ENCODE data around the gene TAF3.
A peak's percentile ranks its signal among the peaks of the same experiment; 100 is the strongest.

Gene TAF3

DNA sequence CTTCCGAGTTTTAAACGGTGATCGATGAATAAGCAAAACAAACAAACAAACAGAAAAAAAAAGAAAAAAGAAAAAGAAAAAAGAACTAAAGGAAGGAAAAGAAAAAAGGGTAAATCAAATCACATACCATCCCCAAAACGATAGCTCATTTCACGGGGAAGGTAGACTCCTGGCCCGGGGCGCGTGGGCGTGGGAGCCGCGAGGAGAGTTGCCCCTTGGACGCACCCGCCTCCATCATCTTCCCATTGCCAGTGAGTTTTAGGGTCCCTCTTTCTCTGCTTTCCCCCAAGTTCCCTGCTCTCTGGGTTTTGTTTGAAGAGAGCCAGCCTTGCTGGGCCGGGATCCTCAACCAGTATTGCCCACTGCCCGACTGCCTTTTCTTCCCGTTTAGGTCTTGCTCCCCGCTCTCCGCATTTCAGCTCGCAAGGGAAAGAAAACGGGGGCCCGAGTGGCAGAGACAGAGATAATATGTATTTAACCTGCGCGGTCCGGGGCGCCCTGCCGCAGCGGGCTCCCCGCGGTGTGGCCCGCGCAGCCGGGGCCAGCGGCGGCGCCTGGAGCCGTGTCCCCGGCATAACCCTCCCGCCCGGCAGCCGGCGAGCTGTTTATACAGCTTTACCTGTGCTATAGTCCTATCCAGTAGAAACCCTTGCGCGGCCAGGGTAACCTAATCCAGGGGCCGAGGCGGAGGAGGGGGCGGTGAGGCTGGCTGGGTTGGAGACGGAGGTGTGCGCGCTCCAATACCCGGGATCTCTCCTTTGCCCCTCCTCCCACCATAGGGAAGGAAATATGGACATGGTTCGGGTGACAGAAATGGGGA lies 230.9 kb downstream of the TAF3 start:
- no peak for DNase-seq

DNA sequence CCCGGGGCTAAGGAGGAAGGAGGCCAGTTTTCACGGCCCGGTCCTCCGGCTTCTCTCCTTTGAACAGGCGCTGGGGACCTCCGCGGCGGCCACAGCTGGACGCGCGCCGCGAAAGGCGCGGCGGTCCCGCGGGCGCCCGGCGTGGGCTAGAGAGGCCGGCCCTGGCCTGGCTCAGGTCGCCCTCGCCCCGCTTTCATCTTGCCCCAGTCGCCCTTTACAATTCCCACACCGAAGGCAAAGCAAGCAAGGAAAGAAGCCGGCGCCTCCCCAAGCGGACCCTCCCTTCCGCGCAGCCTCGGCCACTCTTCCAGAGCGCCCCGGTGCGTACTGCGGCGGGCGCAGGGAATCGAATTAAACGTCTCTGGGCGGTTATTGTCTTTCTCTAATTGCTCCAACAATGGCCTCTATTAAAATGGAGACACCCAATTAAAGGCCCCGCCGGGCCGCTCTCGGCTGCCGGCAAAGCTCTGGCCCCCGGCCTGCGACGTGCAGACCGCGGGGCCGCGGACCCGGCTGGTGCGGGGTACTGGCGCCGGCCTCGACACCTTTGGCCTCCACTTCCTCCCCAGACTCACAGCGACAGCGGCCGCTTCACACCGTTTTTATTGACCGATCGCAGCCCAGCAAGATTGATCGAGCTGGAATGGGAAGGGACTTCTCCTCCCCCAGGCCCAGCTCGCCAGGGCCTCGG lies 231.7 kb downstream of the TAF3 start:
- DNase-seq, result no peak

DNA sequence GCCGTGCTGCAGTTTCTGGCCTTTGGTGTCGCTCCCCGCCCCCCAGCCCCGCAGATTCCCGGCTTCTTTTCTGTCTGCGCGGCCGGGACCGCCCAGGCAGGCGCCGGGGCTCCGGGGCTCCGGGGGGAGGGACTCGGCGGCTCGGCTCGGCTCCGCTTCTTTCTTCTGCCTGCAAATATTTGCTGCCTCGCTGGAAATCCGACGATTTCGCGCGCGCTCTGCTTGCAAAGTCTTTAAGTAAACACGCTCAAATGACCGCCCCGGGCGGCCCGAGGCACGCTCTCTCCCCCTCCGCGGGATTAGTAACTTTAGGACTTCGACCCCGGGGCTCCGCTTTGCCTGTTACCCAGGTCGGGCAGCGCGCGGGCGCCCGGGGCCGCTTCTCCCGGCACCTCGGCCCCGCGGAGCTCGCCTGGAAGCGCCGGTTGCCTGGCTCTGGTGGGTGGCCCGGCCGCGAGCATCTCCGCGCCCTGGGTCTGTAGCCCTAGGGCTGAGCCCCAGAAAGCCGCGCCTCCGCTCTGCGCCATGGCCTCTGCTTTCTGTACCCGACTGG lies 232.3 kb downstream of the TAF3 start:
- DNase-seq, result no peak

DNA sequence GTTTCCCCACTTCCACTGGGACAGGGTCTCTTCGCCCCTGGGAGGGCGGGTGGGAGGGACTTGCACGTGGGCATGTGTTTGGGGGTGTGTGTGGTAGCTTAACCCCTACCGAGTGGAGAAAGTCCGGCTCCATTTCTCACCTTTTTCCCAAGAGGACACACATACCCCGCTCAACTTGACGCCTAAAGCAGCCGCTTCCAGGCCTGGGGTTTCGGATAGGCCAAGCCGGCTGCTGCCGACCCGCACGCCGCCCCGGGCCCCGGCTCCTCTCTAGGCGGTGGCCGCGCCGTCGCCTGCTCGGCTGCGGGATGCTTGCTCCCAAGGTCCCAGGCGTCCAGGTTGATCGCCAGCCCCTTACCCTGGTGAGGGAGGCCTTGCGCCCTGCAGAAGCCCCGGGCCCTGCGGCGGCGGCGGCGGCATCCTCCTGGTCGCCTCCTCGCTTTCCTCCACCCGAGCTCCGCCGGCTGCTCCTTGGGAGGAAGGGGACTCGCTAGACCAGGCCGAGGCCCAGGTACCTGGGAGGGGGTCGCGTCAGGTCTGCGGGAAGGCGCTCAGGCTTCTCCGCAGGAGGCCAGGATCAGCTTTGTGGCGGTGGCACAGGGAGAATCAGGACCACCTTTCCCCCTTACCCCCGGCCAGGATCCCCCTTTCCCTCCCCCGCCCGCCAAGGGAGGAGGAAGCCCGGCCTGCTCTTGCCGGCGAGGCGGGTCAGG lies 233.0 kb downstream of the TAF3 start:
- no peak for DNase-seq

DNA sequence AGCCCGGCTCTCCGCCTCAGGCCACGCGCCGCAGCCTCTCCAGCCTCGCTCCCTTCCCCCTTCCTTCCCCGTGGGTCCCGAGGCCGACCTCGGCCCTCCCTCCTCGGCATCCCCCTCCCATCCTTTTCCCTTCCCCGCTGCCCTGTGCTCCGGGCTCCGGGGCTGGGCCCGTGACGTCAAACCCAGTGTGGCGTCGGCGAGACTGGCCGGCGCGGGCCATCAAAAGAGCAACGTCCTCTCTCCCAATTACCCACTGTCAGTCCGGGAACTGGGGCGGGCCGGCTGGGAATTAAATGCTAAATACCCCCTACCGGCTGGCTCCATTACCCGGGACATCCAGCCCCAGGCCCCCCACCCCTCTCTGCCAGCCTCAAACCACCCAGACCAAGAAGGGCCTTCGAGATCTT lies 233.5 kb downstream of the TAF3 start:
- DNase-seq, result no peak

DNA sequence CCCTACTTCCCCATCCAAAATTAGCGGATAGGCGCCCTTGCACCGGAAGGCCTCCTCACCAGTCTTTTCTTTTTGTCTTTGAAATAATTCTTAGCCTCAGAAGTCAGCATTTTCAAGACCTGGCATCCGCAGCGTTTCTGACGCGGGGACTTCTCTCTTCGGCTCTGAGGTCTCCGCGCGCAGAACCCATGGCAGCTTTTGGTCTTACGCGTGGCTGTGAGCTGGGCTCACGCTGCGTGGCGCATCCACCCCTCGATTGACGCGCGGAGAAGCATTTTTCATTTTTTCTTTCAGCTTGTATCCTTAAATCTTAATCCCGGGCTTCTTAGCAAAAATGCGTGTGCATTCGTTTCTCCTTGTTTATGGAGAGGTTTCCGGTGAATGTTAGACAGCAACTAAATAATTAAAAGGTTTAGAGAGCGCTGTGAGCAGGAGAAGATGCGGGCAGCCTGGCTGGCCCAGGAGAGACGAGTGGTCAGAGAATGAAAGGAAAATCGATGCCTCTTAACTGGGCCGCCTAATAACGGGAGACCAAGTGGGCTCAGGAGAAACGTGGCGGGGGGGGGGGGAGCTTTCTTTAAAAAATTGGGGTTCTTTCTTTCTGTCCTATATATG lies 234.1 kb downstream of the TAF3 start:
- no peak for DNase-seq

DNA sequence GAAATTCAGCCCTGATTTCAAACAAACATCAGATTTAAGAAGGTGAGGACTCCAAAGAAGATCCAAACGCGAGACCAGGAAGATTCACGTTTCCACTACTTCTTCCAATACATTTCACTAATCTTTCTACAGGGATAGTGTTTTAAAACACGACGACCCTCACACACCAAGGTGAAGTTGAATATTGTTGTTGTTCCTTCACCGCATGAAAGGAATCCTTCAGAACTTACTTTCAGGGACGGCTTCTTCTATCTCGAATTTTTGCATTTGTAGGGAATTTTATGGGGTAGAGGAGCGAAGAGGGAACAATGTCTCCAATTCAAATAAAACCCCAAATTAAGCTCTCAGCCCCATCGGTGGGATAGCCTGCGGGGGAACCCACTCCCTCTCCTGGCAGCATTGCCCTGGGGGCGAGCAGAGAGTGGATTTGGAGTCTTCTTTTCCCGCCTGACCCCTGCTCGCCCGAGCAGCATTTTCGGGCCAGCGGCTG lies 234.7 kb downstream of the TAF3 start:
- no peak for DNase-seq

DNA sequence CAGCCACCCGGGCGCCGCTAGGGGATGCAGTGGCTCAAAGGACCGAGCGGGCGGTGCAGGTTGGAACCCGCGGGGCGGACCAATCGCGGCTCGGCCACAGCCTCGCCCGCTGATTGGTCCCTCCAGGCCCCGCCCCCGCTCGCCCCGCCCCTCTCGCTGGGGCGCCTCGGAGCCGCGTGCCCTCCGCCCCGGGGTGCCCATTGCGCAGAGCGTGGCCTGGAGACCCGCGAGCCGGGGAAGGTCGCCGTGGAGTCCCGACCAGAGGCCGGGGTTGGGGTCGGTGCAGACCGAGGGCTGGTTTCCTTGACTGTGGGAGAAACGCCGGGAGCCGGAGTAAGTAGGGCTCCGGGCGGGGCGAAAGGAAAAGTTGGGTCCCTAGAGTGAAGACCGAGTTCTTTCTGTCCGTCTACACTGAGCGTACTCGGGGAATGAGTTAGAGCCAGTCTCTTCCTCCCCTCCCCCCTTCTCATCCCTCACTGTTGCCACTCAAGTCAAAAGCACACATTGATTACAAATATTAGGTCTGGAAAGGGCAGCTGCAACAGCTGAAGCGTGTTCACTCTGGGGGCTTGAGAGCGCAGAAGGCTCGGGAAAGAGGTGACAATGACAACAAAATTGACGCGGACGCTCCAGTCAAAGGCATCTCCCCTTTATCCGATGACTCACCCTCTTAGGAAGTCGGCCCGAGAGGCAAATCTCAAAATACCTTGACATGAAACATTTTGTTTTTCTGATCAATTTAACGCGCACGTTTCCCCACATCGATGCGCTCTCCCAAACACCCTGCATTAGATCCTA lies 235.3 kb downstream of the TAF3 start:
- peak; percentile 32 for DNase-seq

DNA sequence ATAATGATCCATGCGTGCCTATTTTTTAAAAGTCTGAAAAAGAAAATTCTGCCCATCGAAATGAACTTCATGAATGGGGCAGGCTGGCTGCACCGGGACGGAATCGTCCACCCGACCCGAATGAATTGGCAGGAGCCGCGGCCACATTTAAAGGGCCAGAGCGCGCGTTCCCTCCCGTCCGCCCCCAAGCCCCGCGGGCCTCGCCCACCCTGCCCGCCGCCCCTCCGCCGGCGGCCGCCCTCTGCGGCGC lies 235.9 kb downstream of the TAF3 start:
- no peak for DNase-seq

DNA sequence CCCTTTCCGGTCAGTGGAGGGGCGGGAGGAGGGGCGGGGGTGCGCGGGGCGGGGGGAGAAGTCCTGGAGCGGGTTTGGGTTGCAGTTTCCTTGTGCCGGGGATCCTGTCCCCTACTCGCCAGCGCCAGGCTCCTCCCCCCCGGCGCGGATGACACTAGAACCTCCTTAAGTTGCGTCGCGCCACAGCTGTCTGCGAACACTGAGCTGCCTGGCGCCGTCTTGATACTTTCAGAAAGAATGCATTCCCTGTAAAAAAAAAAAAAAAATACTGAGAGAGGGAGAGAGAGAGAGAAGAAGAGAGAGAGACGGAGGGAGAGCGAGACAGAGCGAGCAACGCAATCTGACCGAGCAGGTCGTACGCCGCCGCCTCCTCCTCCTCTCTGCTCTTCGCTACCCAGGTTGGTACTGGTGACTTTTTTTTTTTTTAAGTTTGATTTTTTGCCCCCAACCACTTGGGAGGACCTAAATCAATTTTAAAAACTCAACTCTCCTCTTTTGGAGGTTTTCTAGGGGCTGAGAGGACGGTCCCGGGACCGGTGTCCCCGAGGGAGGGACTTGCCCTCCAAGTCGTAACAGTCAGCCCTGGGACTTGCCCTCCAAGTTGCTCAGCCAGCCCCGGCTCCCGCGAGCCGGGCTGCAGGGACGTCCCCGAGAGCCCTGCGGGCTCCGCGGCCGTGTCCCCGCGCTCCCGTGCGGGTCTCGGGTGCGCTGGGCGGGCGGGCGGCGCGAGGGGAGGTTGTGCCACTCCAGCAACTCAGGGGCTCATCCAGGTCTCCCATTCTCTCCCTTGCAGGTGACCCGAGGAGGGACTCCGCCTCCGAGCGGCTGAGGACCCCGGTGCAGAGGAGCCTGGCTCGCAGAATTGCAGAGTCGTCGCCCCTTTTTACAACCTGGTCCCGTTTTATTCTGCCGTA lies 236.4 kb downstream of the TAF3 start, which contains the start of gene GATA3:
Gene GATA3 (plus strand): TSS at position 195 of the 914 bp plus-strand sequence. CDS start 968 bp downstream, outside the sequence.
- DNase-seq, result no peak

DNA sequence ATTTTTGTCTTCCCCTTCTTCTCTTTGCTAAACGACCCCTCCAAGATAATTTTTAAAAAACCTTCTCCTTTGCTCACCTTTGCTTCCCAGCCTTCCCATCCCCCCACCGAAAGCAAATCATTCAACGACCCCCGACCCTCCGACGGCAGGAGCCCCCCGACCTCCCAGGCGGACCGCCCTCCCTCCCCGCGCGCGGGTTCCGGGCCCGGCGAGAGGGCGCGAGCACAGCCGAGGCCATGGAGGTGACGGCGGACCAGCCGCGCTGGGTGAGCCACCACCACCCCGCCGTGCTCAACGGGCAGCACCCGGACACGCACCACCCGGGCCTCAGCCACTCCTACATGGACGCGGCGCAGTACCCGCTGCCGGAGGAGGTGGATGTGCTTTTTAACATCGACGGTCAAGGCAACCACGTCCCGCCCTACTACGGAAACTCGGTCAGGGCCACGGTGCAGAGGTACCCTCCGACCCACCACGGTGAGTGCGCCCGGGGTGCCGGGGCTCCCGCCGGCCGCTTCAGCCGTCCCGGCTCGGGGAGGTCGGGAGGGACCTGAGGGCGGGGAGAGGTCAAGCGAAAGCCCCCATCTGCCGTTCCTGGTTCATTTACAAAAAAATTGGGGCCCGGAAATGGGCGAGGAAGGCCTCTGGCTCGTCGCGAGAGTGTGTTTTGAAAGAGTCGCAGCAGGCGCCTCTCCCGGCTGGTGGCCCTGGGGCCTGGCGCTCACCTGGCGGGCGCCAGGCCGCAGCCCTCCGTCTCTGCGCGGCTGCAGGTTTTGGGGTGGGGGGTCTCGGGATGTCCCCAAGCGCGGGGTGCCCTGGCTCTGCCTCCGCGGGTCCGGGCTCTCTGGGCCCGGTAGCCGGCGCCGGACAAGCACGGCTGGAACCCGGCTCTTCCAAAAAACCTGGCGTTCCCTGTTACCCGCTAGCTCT lies 237.4 kb downstream of the TAF3 start:
- no peak for DNase-seq

DNA sequence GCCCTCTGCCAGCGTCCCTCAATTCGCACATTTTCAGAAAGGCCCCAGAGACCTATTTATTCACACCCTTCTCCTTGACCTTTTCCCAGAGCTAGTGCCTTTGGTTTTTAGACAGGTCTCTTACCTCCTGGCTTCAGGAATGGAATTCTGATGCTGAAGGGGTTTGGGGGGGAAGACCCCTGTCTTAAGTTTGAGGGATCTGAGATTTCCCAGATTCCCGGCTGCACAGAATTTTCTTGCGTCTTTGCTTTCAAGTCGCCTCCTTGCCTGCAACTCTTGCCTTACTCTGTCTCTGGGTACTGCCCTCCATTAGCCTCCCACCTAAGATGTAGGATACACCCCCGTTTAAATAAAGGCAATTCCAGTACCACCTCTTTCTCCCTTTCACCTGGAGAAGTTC lies 238.1 kb downstream of the TAF3 start:
- DNase-seq, result no peak

DNA sequence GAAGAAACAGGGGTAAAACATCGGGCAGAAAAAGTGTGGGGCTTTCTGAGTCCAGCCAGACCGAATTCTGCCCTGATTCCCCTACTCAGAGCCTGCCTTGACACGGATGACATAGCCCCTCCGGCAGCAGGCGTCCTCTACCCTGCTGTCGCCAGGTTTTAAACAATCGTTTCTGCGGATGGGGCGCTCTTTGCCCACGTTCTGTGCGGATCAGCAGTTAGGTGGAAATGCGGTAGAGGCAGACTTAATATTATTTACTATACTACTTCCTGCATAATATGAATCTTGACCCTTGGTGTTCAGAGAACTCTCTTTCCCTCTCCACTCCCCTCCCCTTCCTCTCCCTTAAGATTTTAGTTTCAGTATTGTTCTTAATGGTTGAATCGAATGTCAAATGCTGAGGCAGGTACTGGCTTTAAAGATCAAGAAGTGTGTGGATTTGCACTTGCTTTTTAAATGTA lies 238.6 kb downstream of the TAF3 start:
- DNase-seq, result no peak

DNA sequence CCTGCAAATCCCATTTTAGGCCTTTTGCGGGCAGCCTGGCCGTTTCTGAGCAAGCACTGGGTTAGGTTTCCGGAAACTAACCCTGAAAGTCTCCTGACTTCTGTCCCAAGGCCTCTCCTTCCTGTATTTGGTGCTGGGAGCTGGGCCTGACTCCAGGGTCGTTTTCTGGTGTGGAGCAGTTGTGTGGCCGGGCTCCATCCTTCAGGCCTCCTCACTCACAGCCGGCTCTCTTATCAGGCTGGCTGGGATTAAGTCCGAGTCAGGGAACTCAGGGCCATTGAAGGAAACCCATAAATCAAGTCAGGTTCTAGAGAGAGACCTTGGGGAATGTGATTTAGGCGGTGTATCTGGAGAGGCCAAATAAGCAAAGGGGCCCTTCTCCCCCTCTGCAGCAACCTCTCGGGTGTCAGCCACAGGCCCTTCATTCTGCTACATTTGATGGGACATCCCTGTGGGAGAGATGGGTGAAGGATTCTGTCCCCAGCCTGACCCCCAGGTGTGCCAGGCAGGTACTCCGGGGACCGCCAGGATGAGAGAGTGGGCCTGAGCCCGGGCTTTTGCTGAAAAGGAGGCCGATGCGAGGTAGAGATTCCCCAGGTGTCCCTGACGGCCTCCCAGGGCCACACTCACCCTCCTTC lies 239.4 kb downstream of the TAF3 start:
- DNase-seq, result no peak

DNA sequence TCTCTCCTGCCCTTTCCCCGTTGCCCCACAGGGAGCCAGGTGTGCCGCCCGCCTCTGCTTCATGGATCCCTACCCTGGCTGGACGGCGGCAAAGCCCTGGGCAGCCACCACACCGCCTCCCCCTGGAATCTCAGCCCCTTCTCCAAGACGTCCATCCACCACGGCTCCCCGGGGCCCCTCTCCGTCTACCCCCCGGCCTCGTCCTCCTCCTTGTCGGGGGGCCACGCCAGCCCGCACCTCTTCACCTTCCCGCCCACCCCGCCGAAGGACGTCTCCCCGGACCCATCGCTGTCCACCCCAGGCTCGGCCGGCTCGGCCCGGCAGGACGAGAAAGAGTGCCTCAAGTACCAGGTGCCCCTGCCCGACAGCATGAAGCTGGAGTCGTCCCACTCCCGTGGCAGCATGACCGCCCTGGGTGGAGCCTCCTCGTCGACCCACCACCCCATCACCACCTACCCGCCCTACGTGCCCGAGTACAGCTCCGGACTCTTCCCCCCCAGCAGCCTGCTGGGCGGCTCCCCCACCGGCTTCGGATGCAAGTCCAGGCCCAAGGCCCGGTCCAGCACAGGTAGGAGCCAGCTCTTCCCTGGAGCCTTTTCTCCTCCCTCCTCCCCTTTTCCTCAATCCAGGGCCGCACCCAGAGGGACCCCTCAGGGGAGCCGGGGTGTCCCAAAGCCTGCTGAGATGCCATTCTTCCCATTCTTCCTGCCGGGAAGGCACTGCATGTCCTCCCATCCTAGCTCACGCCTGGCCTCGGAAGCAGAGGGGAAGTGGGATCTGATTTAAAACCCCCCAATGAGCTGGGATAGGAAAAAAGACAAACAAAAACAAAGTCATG lies 240.2 kb downstream of the TAF3 start:
- DNase-seq, result no peak

DNA sequence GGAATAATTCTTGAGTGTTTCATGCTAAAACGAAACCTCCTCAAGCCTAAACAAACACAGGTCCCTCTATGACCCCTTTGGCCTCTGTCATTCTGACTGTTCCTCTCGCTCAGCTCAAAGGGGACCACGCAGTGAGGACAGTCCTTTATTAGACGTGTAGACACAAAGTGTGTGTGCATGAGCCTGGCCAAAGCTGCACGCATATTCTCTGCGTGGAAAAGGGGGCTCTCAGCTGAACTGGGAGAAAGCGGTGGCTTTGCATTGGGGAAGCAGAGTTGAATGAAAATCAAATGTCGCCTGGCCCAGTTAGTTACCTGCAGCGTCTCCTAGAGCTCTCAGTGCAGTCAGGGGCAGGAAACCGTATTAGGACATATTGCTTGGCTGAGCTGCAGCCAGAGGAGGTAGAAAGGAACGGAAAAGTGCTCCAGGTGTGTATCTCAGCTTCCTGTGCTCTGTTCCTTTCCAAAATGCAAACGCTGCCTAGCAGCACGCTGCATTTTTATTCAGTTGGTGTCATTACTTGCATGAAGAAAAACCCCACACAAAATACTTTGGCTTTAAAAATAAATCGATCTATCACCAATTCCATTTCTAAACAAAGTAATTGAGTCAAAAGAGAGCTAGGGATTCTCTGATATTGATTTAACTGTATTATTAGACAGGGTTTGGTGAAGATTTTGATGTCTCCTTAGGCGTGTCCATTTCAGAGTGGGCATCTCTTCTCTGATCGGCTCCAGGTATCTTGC lies 241.1 kb downstream of the TAF3 start:
- no peak for DNase-seq

DNA sequence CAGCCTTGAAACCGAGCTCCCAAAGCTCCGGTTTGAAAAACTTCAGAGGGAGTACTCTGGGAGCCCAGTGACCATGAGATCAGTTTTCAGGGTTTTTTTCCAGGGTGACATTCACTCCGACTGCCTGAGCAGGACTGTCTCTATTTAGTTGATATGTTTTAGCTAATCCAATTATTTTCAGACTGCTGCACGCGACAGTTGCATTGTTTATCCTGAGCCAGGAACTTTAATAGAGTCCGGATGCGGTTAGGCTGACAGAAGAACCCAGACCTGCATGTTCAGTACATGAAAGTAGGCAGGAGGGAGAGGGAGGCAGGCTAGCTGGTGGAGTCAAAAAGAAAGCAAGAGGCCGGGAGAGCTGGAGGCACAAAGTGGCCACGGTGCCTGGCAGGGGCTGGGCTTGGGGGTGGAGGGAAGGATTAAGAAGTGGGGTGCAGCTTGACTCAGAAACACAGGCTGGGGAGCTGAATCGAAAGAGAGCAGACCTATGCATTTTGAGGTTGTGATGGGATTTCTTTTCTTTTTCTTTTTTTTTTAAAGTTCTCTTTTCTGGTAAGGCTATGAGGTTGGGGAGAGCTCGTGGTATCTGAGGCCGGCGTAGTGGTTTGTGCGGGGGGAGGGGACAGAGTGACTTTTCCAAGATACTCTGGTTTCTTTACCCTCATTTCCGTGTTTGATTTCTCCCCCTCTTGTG lies 241.9 kb downstream of the TAF3 start:
- no peak for DNase-seq

Data from NCI-H446 treated with DMSO at 0.1 percent for 48 hours (cell line).